Hepatocyte (in vitro differentiated cells): ENCODE measurements around the gene TRAF7. TPM values are rescaled to one million over a fixed set of nuclear protein-coding genes. Genes with fewer than 3 reads are reported as not detected.

Experiments
- DNase-seq: peaks from one replicate; pipeline ENCODE4 v3.0.0-alpha.2; 2016; ENCODE audit warnings: low spot score
- H2AFZ ChIP-seq: fragments of 200-600 bp; sonication (generic); 2 replicates; pipeline ENCODE4 v1.6.0; 2016; ENCODE audit warnings: antibody characterized with exemption, mild to moderate bottlenecking
- H3K27ac ChIP-seq: fragments of 200-600 bp; sonication (generic); 2 replicates; pipeline ENCODE4 v1.5.1; 2016; ENCODE audit warnings: mild to moderate bottlenecking
- H3K27me3 ChIP-seq: fragments of 200-600 bp; sonication (generic); 2 replicates; pipeline ENCODE4 v1.6.1; 2016
- H3K36me3 ChIP-seq: fragments of 200-600 bp; sonication (generic); replicated peaks from 2 replicates; pipeline ENCODE4 v1.5.1; 2016; ENCODE audit warnings: low read depth; ENCODE audit not compliant: insufficient read depth
- H3K4me1 ChIP-seq: fragments of 200-600 bp; sonication (generic); 2 replicates; pipeline ENCODE4 v1.5.1; 2016; ENCODE audit warnings: mild to moderate bottlenecking, moderate library complexity; ENCODE audit not compliant: insufficient read depth
- H3K4me2 ChIP-seq: fragments of 200-600 bp; sonication (generic); 2 replicates; pipeline ENCODE4 v1.6.0; 2016
- H3K4me3 ChIP-seq: fragments of 200-600 bp; sonication (generic); 2 replicates; pipeline ENCODE4 v1.5.1; 2016; ENCODE audit warnings: mild to moderate bottlenecking
- H3K79me2 ChIP-seq: fragments of 200-600 bp; sonication (generic); 2 replicates; pipeline ENCODE4 v1.6.0; 2017; ENCODE audit warnings: mild to moderate bottlenecking
- H3K9me2 ChIP-seq: fragments of 200-600 bp; sonication (generic); replicated peaks from 2 replicates; pipeline ENCODE4 v1.6.0; 2017; ENCODE audit warnings: mild to moderate bottlenecking; ENCODE audit not compliant: insufficient read depth
- H3K9me3 ChIP-seq: fragments of 200-600 bp; sonication (generic); 2 replicates; pipeline ENCODE4 v1.5.1; 2016; ENCODE audit warnings: low read depth, mild to moderate bottlenecking
- H4K20me1 ChIP-seq: fragments of 200-600 bp; sonication (generic); 2 replicates; pipeline ENCODE4 v1.6.0; 2016; ENCODE audit warnings: mild to moderate bottlenecking; ENCODE audit not compliant: insufficient read depth, poor library complexity, severe bottlenecking
- EZH2 ChIP-seq: fragments of 200-600 bp; sonication (generic); IDR thresholded peaks from 2 replicates; pipeline ENCODE4 v1.6.1; 2016; ENCODE audit warnings: antibody characterized with exemption, mild to moderate bottlenecking, borderline replicate concordance
- EZH2phosphoT487 ChIP-seq: fragments of 200-600 bp; sonication (generic); IDR thresholded peaks from one replicate; pipeline ENCODE4 v1.6.1; 2018; ENCODE audit warnings: antibody characterized with exemption, mild to moderate bottlenecking, low read depth, moderate library complexity; ENCODE audit not compliant: unreplicated experiment, severe bottlenecking
- WGBS: methylation state at CpG from one replicate; pipeline ENCODE4 v1.1.6; 2016; ENCODE audit warnings: low lambda C conversion rate; ENCODE audit errors: missing lambda C conversion rate; 5-methylcytosine and 5-hydroxymethylcytosine counted together
- polyA plus RNA-seq: library from polyadenylated mRNA; unstranded; fragments of >200 nt; fragmentation: Nextera tagmentation; extraction: Ambion mirVana; gene quantifications from 2 replicates; pipeline ENCODE4 v1.2.1, GENCODE V29; 2016
- total RNA-seq: library from RNA; depleted of rRNA; stranded (reverse); fragments of >200 nt; gene quantifications from 2 replicates; pipeline ENCODE4 v1.2.3, GENCODE V29; 2014
- TF ChIP-seq, protein P1 (sequence below): fragments of 200-600 bp; sonication (generic); IDR thresholded peaks from 2 replicates; pipeline ENCODE4 v1.5.1; 2016; ENCODE audit warnings: antibody characterized with exemption, mild to moderate bottlenecking; ENCODE audit not compliant: poor library complexity

Gene TRAF7
- total and polyA plus RNA-seq, 2 experiments from 2014 or later: 37.4 to 55.1 TPM

DNA sequence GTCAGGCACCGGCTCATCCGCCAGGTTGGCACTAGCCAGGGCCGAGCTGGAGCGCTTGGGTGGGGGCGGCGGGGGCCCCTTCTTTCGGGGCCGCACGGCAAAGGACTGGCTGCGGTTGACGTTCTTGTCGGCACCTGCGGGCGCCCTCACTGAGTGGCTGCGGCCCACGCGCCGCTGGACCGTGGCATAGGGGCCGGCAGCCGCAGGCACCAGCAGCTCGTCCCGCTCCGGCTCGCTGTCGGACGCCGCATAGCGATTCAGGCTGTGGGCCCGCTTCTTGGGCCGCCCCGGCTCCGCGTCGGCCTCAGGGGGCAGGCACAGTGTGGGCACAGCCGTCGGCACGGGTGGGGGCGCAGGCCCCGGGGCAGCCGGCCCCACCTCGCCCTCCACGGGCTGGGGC, 24.9 kb downstream of the TRAF7 start:
- Histone ChIP-seq H3K9me2 (no peaks in the 10 kb centered on the region), H4K20me1 (no peaks in the 10 kb centered on the region), H2AFZ (no peak overlapping the region), H3K4me2 (no peak overlapping the region), H3K4me3 (no peak overlapping the region), H3K4me1 (no peaks in the 10 kb centered on the region), H3K9me3 (no peaks in the 10 kb centered on the region), H3K27ac (no peak overlapping the region), H3K36me3 (no peaks in the 10 kb centered on the region), H3K27me3 (no peaks in the 10 kb centered on the region), H3K79me2 (no peaks in the 10 kb centered on the region)
- no peak for TF ChIP-seq EZH2phosphoT487
- no peak for TF ChIP-seq EZH2
- TF ChIP-seq, protein P1, sequence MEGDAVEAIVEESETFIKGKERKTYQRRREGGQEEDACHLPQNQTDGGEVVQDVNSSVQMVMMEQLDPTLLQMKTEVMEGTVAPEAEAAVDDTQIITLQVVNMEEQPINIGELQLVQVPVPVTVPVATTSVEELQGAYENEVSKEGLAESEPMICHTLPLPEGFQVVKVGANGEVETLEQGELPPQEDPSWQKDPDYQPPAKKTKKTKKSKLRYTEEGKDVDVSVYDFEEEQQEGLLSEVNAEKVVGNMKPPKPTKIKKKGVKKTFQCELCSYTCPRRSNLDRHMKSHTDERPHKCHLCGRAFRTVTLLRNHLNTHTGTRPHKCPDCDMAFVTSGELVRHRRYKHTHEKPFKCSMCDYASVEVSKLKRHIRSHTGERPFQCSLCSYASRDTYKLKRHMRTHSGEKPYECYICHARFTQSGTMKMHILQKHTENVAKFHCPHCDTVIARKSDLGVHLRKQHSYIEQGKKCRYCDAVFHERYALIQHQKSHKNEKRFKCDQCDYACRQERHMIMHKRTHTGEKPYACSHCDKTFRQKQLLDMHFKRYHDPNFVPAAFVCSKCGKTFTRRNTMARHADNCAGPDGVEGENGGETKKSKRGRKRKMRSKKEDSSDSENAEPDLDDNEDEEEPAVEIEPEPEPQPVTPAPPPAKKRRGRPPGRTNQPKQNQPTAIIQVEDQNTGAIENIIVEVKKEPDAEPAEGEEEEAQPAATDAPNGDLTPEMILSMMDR: no peak
- WGBS: 97% methylated on average over 32 of the region's 43 CpGs
- no peak for DNase-seq

DNA sequence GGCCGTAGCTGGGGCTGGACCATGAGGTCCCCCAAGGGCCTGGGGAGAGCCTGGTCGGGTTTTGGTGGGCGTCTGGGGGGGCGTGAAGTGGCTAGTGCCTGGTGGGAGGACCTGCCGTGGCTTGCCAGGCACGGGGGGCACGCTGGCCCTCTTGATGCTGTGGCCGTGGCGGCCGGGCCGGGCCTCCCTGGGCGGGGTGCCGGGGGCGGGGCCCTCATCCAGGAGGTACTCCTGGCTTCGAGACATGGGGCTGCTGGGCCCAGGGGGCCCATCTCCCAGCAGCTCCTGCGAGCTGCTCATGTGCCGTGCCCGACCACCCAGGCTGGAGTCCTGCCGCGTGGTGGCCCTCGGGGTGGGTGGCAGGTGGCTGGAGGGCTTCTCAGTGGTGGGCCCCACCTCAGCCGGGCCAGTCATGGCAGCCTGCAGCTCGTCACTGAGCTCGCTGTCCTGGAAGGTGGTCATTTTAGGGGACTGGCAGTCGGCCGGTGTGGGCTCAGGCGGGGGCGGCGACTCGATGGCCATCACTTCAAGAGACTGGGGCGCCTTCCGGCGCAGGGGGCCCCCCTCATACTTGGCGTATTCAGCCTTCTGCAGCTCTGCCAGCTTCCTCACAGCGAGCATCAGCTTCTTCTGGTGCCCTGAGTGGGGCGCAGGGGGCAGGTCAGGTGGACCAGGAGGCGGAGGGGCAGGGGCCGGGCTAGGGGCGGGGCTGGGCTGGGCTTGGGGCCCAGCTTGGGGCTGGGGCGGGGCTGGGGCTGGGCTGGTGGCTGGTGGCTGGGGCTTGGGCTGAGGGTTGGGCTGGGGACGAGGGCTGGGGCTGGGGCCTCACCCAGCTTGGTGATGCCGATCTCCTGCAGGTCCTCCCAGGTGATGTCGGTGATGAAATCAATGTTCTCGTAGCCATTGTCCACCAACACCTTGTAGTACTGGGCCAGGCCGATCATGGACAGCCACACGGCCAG, 25.7 kb downstream of the TRAF7 start:
- H3K4me1 ChIP-seq: no peaks in the 10 kb centered on the region
- no peaks in the 10 kb centered on the region for H3K9me2 ChIP-seq
- no peaks in the 10 kb centered on the region for H3K36me3 ChIP-seq
- no peaks in the 10 kb centered on the region for H3K27me3 ChIP-seq
- H3K4me2 ChIP-seq: no peak overlapping the region
- H4K20me1 ChIP-seq: no peaks in the 10 kb centered on the region
- no peak overlapping the region for H3K4me3 ChIP-seq
- no peak overlapping the region for H3K27ac ChIP-seq
- H3K79me2 ChIP-seq: no peaks in the 10 kb centered on the region
- WGBS: 91% methylated on average over 41 of the region's 46 CpGs
- TF ChIP-seq, protein P1: no peak
- no peak for TF ChIP-seq EZH2
- TF ChIP-seq EZH2phosphoT487: no peak
- DNase-seq: no peak
- no peaks in the 10 kb centered on the region for H3K9me3 ChIP-seq
- H2AFZ ChIP-seq: no peak overlapping the region

GRCh38 chr16:2181952-2182351, 26.4 kb downstream of the TRAF7 start:
- WGBS: 95% methylated on average over 20 of the region's 20 CpGs
- H4K20me1 ChIP-seq: no peaks in the 10 kb centered on the region
- TF ChIP-seq, protein P1: no peak
- no peak for TF ChIP-seq EZH2
- no peak for TF ChIP-seq EZH2phosphoT487

More at GRCh38 chr16:2181952-2182351, 26.4 kb downstream of the TRAF7 start:
- no peaks in the 10 kb centered on the region for H3K9me2 ChIP-seq
- DNase-seq: no peak
- H3K36me3 ChIP-seq: no peaks in the 10 kb centered on the region
- H3K27me3 ChIP-seq: no peaks in the 10 kb centered on the region
- H3K27ac ChIP-seq: no peak overlapping the region
- H3K79me2 ChIP-seq: no peaks in the 10 kb centered on the region
- no peak overlapping the region for H3K4me3 ChIP-seq
- H3K4me1 ChIP-seq: no peaks in the 10 kb centered on the region
- no peaks in the 10 kb centered on the region for H3K9me3 ChIP-seq
- H3K4me2 ChIP-seq: no peak overlapping the region
- H2AFZ ChIP-seq: no peak overlapping the region
